ENCODE data around the gene RAD51C. TPM values are rescaled to one million over a fixed set of nuclear protein-coding genes. Genes with fewer than 3 reads are reported as not detected.

Gene RAD51C
- polyA plus RNA-seq, 1 of the 3 experiments (the other 2 are of a cell fraction): 36.1 TPM

DNA sequence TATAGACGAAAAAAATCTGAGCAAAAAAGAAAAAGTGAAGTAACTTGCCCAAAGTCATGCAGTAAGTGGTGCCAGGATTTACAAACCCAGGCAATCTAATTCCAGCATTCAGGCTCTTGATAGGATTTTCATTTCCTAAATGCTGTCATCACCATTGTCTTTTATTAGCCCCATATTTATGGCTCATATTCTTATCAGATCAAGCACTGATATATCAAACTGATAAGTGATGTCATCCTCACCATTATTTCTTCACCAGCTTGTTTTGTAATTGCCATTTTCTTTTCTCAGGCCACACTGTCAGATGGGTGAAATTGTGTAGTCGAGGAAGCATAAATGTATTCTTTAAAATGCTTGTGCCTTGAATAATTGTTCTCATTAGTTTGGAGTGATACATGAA, 1.3 kb downstream of the RAD51C start:
- Histone ChIP-seq H3K27ac (ENCODE audit: low read depth in 2 of 2, low read length in 1 of 2) (no peak overlapping the region), H3K27me3 (ENCODE audit: insufficient read depth) (no peaks in the 10 kb centered on the region), H3K36me3 (replicated peaks in 1 of 2; ENCODE audit: control insufficient read depth in 1 of 2, insufficient read depth in 2 of 2, low read length in 1 of 2) (peaks cover 0 to 2% of the 10 kb centered on the region in 2 experiments), H3F3A (replicated peaks; ENCODE audit: insufficient read depth) (no peaks in the 10 kb centered on the region), H4K20me1 (ENCODE audit: insufficient read depth) (no peaks in the 10 kb centered on the region), H3K9me2 (no peaks in the 10 kb centered on the region), H3K9me3 (no peaks in the 10 kb centered on the region), H3K4me3 (ENCODE audit: low read depth in 2 of 2, low read length in 1 of 2) (peak overlapping the region in 1 of 2 experiments; percentile 68; a peak in 1 of 4 replicates), H2AFZ (ENCODE audit: low read depth) (no peak overlapping the region), H3K4me1 (ENCODE audit: control insufficient read depth in 1 of 2, insufficient read depth in 2 of 2, low read depth in 1 of 2, low read length in 1 of 2) (peaks cover 10 to 12% of the 10 kb centered on the region in 2 experiments; a peak in 3 of 4 replicates), H3K79me2 (ENCODE audit: insufficient read depth) (peaks cover 15% of the 10 kb centered on the region; the same call in 1 of the 2 replicates), H3K4me2 (peak overlapping the region; percentile 87), H3K9ac (no peak overlapping the region; the same call in 1 of the 2 replicates)
- POLR2A ChIA-PET: no interaction called here
- no peak for DNase-seq
- WGBS (ENCODE audit: low lambda C conversion rate): 82% methylated on average over 2 of the region's 2 CpGs
- TF ChIP-seq GATA2 (CRISPR knock-in tag; IDR thresholded peaks at IDR 0.05) (0 out of 2 replicates have a peak, but pooled peaks have one; percentile 23), POLR2AphosphoS5 (IDR thresholded peaks at IDR 0.05; ENCODE audit: low read depth, low read length) (no peak), RCOR1 (IDR thresholded peaks at IDR 0.05; ENCODE audit: low read length) (no peak), TCF12 (IDR thresholded peaks at IDR 0.05) (peak; percentile 9; the same call in 1 of the 2 replicates), SMC3 (IDR thresholded peaks at IDR 0.05; ENCODE audit: low read depth, low read length) (no peak)
- TF ChIP-seq, protein P1, sequence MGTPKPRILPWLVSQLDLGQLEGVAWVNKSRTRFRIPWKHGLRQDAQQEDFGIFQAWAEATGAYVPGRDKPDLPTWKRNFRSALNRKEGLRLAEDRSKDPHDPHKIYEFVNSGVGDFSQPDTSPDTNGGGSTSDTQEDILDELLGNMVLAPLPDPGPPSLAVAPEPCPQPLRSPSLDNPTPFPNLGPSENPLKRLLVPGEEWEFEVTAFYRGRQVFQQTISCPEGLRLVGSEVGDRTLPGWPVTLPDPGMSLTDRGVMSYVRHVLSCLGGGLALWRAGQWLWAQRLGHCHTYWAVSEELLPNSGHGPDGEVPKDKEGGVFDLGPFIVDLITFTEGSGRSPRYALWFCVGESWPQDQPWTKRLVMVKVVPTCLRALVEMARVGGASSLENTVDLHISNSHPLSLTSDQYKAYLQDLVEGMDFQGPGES (IDR thresholded peaks at IDR 0.05; ENCODE audit: low read depth, low read length): no peak
- CTCF ChIA-PET: interaction anchor here (1.5 to 2.3 kb wide), 4 partner anchors 13 to 175 kb away, joined by 4 to 11 read pairs (median 8); no protein-coding TSS in a partner anchor

DNA sequence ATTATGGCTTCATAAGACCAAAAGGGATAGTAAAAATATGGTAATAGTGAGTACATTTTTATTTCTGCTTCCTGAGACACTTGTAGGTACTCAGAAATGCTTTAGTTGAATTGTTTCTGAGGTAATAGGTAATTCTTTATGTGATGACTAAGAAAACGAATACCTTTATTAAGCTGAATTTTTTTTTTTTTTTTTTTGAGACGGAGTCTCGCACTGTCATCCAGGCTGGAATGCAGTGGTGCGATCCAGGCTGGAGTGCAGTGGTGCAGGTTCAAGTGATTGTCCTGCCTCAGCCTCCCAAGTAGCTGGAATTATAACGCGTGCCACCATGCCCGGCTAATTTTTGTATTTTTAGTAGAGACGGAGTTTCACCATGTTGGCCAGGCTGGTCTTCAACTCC, 1.9 kb downstream of the RAD51C start:
- no peak overlapping the region for H3K9ac ChIP-seq

More for the DNA sequence above, 1.9 kb downstream of the RAD51C start:
- H3F3A ChIP-seq (replicated peaks; ENCODE audit: insufficient read depth): no peaks in the 10 kb centered on the region
- no peaks in the 10 kb centered on the region for H3K9me3 ChIP-seq
- no peak overlapping the region for H3K27ac ChIP-seq (ENCODE audit: low read depth in 2 of 2, low read length in 1 of 2)
- 91% methylated on average over 8 of the region's 8 CpGs for WGBS (ENCODE audit: low lambda C conversion rate)
- peaks cover 0 to 4% of the 10 kb centered on the region in 2 experiments for H3K36me3 ChIP-seq (replicated peaks in 1 of 2; ENCODE audit: control insufficient read depth in 1 of 2, insufficient read depth in 2 of 2, low read length in 1 of 2)
- CTCF ChIA-PET: interaction anchor here (1.4 to 2.3 kb wide), 2 partner anchors 13 to 117 kb away, joined by 4 to 6 read pairs; no protein-coding TSS in a partner anchor
- H3K9me2 ChIP-seq: no peaks in the 10 kb centered on the region
- H3K4me2 ChIP-seq: no peak overlapping the region; the same call in 1 of the 2 replicates
- no peak for DNase-seq
- peaks cover 10 to 12% of the 10 kb centered on the region in 2 experiments; a peak in 3 of 4 replicates for H3K4me1 ChIP-seq (ENCODE audit: control insufficient read depth in 1 of 2, insufficient read depth in 2 of 2, low read depth in 1 of 2, low read length in 1 of 2)
- H3K4me3 ChIP-seq (ENCODE audit: low read depth in 2 of 2, low read length in 1 of 2): no peak overlapping the region
- no peak overlapping the region for H2AFZ ChIP-seq (ENCODE audit: low read depth)
- no peaks in the 10 kb centered on the region for H4K20me1 ChIP-seq (ENCODE audit: insufficient read depth)
- H3K79me2 ChIP-seq (ENCODE audit: insufficient read depth): peaks cover 15% of the 10 kb centered on the region; the same call in 1 of the 2 replicates
- H3K27me3 ChIP-seq (ENCODE audit: insufficient read depth): no peaks in the 10 kb centered on the region
- POLR2A ChIA-PET: no interaction called here
- TF ChIP-seq, protein P2, sequence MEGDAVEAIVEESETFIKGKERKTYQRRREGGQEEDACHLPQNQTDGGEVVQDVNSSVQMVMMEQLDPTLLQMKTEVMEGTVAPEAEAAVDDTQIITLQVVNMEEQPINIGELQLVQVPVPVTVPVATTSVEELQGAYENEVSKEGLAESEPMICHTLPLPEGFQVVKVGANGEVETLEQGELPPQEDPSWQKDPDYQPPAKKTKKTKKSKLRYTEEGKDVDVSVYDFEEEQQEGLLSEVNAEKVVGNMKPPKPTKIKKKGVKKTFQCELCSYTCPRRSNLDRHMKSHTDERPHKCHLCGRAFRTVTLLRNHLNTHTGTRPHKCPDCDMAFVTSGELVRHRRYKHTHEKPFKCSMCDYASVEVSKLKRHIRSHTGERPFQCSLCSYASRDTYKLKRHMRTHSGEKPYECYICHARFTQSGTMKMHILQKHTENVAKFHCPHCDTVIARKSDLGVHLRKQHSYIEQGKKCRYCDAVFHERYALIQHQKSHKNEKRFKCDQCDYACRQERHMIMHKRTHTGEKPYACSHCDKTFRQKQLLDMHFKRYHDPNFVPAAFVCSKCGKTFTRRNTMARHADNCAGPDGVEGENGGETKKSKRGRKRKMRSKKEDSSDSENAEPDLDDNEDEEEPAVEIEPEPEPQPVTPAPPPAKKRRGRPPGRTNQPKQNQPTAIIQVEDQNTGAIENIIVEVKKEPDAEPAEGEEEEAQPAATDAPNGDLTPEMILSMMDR (IDR thresholded peaks at IDR 0.05): no peak
- TF ChIP-seq CHD2 (IDR thresholded peaks at IDR 0.05; ENCODE audit: low read length, partially characterized antibody): no peak
- no peak for TF ChIP-seq MEF2A (IDR thresholded peaks at IDR 0.05; ENCODE audit: borderline replicate concordance, low read depth)
- TF ChIP-seq ELF1 (IDR thresholded peaks at IDR 0.05): no peak
- TF ChIP-seq, protein P3, sequence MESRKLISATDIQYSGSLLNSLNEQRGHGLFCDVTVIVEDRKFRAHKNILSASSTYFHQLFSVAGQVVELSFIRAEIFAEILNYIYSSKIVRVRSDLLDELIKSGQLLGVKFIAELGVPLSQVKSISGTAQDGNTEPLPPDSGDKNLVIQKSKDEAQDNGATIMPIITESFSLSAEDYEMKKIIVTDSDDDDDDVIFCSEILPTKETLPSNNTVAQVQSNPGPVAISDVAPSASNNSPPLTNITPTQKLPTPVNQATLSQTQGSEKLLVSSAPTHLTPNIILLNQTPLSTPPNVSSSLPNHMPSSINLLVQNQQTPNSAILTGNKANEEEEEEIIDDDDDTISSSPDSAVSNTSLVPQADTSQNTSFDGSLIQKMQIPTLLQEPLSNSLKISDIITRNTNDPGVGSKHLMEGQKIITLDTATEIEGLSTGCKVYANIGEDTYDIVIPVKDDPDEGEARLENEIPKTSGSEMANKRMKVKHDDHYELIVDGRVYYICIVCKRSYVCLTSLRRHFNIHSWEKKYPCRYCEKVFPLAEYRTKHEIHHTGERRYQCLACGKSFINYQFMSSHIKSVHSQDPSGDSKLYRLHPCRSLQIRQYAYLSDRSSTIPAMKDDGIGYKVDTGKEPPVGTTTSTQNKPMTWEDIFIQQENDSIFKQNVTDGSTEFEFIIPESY (IDR thresholded peaks at IDR 0.05; ENCODE audit: borderline replicate concordance, low read depth): no peak
- TF ChIP-seq, protein P1 (IDR thresholded peaks at IDR 0.05; ENCODE audit: low read depth, low read length): no peak
- no peak for TF ChIP-seq NFIC (IDR thresholded peaks at IDR 0.05; ENCODE audit: borderline replicate concordance)
- no peak for TF ChIP-seq JUND (IDR thresholded peaks at IDR 0.05)
- TF ChIP-seq, protein P4, sequence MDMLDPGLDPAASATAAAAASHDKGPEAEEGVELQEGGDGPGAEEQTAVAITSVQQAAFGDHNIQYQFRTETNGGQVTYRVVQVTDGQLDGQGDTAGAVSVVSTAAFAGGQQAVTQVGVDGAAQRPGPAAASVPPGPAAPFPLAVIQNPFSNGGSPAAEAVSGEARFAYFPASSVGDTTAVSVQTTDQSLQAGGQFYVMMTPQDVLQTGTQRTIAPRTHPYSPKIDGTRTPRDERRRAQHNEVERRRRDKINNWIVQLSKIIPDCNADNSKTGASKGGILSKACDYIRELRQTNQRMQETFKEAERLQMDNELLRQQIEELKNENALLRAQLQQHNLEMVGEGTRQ (IDR thresholded peaks at IDR 0.05; ENCODE audit: borderline replicate concordance, low read depth, low read length): no peak
- no peak for TF ChIP-seq MXI1 (IDR thresholded peaks at IDR 0.05; ENCODE audit: low read depth, low read length)
